Lower leg skin (tissue), 4 donors: ENCODE data around the gene MUC15. TPM values are rescaled to one million over a fixed set of nuclear protein-coding genes. Genes with fewer than 3 reads are reported as not detected.

Experiments used
- DNase-seq, 2 donors: peaks; one replicate each; pipeline ENCODE4 v3.0.0-alpha.2; 2019; ENCODE audit warnings: low spot score in 2 of 2
- H3K4me3 ChIP-seq: fragments of 200-600 bp; sonication (generic); 2 replicates; pipeline ENCODE4 v1.5.1; 2017; ENCODE audit warnings: mild to moderate bottlenecking, low read depth; ENCODE audit not compliant: poor library complexity, severe bottlenecking
- POLR2A ChIP-seq, 2 donors: fragments of 450-650 bp; IDR thresholded peaks; one replicate each; pipeline ENCODE4 v1.6.1; 2016 to 2017; ENCODE audit warnings: antibody characterized with exemption in 2 of 2, mild to moderate bottlenecking in 1 of 2, moderate library complexity in 1 of 2
- WGBS, 2 donors: methylation state at CpG; one replicate each; pipeline ENCODE4 v1.1.5; 2018; 5-methylcytosine and 5-hydroxymethylcytosine counted together
- intact Hi-C: fragments of 100-400 bp; cut with DNase I; formaldehyde crosslinking; loops from one replicate; pipeline ENCODE4 v1.15.0; 2023; ENCODE audit warnings: low total_unique reads
- total RNA-seq, 4 donors: library from RNA; depleted of rRNA; stranded (reverse); fragments of >200 nt; gene quantifications; one replicate each; pipeline ENCODE4 v1.1.0, GENCODE V29; 2016
- TF ChIP-seq, protein P1 (sequence below), 3 donors: fragments of 450-650 bp; IDR thresholded peaks; one replicate each; pipeline ENCODE4 v1.5.1; 2016; ENCODE audit warnings: antibody characterized with exemption in 3 of 3, mild to moderate bottlenecking in 3 of 3, moderate library complexity in 2 of 3

The MUC15 gene
- total RNA-seq, 4 donors from 2014 or later, result 36.8 to 65.3 (median 55.8) TPM

DNA sequence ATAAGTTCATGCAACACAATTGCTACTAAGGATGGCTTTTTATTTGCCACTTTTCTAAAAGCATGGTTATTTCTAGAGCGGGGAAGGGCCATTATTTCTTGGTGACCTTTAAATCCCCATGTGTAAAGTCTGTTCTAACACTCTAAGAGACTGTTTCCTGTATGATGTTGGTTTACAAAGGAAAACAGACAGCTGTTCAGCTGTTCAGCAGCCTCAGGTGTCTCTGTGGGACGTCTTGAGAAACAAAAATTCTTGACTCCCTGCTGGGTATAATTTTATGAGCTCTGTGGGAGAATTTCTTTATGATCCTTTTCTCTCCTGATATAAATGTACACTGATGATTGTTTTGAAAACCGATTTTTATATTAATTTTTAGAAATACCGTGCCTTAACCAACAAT lies 13.9 kb downstream of the MUC15 start:
- intact Hi-C loops, result no loop called here
- TF ChIP-seq, protein P1, sequence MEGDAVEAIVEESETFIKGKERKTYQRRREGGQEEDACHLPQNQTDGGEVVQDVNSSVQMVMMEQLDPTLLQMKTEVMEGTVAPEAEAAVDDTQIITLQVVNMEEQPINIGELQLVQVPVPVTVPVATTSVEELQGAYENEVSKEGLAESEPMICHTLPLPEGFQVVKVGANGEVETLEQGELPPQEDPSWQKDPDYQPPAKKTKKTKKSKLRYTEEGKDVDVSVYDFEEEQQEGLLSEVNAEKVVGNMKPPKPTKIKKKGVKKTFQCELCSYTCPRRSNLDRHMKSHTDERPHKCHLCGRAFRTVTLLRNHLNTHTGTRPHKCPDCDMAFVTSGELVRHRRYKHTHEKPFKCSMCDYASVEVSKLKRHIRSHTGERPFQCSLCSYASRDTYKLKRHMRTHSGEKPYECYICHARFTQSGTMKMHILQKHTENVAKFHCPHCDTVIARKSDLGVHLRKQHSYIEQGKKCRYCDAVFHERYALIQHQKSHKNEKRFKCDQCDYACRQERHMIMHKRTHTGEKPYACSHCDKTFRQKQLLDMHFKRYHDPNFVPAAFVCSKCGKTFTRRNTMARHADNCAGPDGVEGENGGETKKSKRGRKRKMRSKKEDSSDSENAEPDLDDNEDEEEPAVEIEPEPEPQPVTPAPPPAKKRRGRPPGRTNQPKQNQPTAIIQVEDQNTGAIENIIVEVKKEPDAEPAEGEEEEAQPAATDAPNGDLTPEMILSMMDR (IDR thresholded peaks at IDR 0.05), result no peak
- no peak for TF ChIP-seq POLR2A (IDR thresholded peaks at IDR 0.05)
- 71 to 74% methylated on average over 4 of the region's 4 CpGs for WGBS, 2 donors

DNA sequence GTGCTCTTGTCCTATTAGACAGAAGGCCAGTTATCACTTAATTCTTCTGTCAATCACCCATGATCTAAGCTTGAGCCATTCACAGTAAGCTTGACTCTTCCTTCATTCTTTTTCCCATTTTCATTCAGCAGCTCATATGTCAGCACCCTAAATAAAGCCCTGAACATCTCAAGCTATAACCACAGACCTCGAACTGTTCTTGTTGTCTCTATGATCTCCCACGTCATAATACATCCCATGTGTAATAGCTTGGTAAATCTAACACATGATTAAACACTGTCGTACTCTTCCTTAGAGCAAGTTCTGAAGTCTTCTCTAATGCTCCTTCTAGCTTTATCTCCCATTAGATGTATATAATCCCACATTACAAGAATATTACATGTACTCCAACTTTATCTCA lies 14.4 kb downstream of the MUC15 start:
- intact Hi-C loops, result no loop called here
- TF ChIP-seq, protein P1 (IDR thresholded peaks at IDR 0.05), result no peak
- no peak for TF ChIP-seq POLR2A (IDR thresholded peaks at IDR 0.05)
- no peak overlapping the region for H3K4me3 ChIP-seq
- WGBS, 2 donors, result 38 to 44% methylated on average over 3 of the region's 3 CpGs
- DNase-seq, result no peak

More for the DNA sequence above, 13.9 kb downstream of the MUC15 start:
- no peak overlapping the region for H3K4me3 ChIP-seq
- no peak for DNase-seq

DNA sequence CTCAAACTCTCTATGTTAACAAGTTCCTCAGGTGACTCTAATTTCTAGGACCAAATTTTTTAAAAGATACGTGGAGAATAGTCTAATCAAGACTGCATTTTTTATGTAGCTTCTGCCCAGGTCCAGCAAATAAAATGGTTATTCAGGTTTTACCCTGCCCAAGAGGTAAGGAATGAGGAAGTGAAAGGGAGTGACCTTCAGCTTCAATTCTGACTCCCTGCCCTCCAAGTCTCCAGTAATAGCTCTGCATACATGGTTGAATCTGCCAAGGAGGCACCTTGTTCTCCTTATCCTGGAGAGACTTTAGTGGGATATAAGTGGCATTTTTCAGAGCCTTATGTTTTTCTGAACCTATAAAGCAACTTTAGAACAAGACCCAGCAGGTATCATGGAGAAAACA lies 15.5 kb downstream of the MUC15 start:
- no peak for DNase-seq
- no peak overlapping the region for H3K4me3 ChIP-seq
- TF ChIP-seq, protein P1 (IDR thresholded peaks at IDR 0.05), result no peak
- no peak for TF ChIP-seq POLR2A (IDR thresholded peaks at IDR 0.05)
- whole genome bisulfite sequencing, 2 donors, result 76 to 84% methylated on average over 1 of the region's 1 CpG
- intact Hi-C loops, result no loop called here

DNA sequence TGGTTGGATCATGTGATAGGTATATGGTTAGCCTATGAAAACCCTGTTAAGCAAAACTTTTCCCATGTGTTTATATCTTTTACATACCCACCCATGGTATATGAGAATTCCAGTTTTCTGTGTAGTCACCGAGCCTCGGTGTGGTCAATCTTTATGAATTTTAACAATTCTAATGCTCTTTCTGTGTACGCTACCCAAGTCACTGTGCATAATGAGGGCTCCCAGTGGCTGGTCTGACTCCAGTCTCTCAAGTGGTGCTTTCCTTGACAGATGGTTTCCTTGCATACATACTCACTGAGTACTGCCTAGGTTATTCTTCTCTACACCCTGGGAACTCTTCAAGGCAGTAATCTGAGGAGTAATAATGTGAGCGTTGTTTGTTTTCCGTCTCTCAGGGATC lies 17.6 kb downstream of the MUC15 start:
- 74 to 78% methylated on average over 5 of the region's 5 CpGs for WGBS, 2 donors
- intact Hi-C loops, result no loop called here
- DNase-seq, result no peak
- no peak overlapping the region for H3K4me3 ChIP-seq
- TF ChIP-seq, protein P1 (IDR thresholded peaks at IDR 0.05), result no peak
- TF ChIP-seq POLR2A (IDR thresholded peaks at IDR 0.05), result no peak

DNA sequence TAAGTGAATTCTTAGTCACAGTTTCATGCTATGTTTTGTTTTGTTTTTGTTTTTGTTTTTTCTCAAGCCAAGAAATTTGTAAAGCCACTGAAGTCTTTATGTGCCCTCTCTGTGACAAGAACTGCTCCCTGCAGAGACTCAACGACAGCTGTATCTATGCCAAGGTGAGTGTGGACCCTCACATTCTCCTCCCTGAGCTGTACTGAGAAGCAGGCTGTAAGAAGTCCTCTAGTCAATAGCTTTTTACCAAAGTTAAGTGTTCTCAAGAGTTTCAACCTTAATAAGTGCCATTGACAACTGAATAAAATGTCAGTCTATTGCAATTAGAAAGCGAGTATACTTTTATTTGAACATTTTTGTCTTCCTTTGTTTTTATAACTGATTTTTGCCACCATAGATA lies 18.9 kb downstream of the MUC15 start:
- intact Hi-C loops, result no loop called here
- no peak overlapping the region for H3K4me3 ChIP-seq
- TF ChIP-seq, protein P1 (IDR thresholded peaks at IDR 0.05), result no peak
- TF ChIP-seq POLR2A (IDR thresholded peaks at IDR 0.05), result no peak
- 56 to 68% methylated on average over 2 of the region's 2 CpGs for WGBS, 2 donors
- DNase-seq, result no peak

DNA sequence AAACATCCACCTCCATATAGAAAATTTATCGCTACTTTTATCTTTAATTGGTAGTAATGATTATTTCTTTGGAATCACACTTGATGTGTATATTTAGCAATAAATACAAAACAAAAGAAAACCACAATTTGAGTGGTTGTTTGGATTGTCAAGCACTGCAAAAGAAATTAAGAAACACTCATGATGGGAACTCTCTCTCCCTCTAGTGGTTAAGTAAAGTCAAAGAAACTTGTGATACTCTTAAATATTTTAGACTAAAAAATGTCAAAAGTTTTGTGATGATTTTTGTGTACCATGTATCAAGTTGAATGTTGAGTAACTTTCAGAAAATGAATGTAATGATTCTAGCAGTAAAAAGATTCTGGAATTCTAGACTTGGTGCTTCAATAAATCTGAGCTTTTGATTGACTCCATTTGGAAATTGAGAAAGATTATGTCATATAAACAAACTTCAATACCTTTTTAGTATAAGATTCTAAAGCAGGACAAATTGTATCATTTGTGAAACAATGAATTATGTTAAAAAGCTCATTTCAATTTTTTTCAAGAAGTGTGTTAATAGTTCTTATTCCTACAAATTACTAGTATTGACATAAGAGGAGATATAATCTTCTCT lies 20.8 kb downstream of the MUC15 start:
- 55 to 65% methylated on average over 1 of the region's 1 CpG for WGBS, 2 donors
- intact Hi-C loops, result no loop called here
- DNase-seq, result no peak
- no peak for TF ChIP-seq POLR2A (IDR thresholded peaks at IDR 0.05)
- TF ChIP-seq, protein P1 (IDR thresholded peaks at IDR 0.05), result no peak
- H3K4me3 ChIP-seq, result no peak overlapping the region
